GM11168 (cell line): ENCODE measurements around the gene BAHCC1.

Experiments used
- in situ Hi-C: fragments of 300-500 bp; cut with MboI; formaldehyde crosslinking; loops from one replicate; pipeline ENCODE4 v1.12.0; 2022; ENCODE audit warnings: low sequenced_read_pairs; ENCODE audit not compliant: unreplicated experiment

BAHCC1 gene

GRCh38 chr17:81366648-81367047, 28.6 kb upstream of the BAHCC1 start:
- in situ Hi-C loops, result no loop called here

GRCh38 chr17:81367171-81367570, 28.1 kb upstream of the BAHCC1 start:
- in situ Hi-C loops, result no loop called here

GRCh38 chr17:81368161-81369022, 26.9 kb upstream of the BAHCC1 start:
- in situ Hi-C loops, result no loop called here

GRCh38 chr17:81370294-81370693, 25.0 kb upstream of the BAHCC1 start:
- in situ Hi-C loops, result no loop called here

- in situ Hi-C loops, result no loop called here
These were observed 23.1 kb upstream of the BAHCC1 start for GRCh38 chr17:81371910-81372760.

- in situ Hi-C loops, result no loop called here
These were observed 21.6 kb upstream of the BAHCC1 start for GRCh38 chr17:81373536-81374160.

GRCh38 chr17:81374890-81375289, 20.4 kb upstream of the BAHCC1 start:
- in situ Hi-C loops, result no loop called here

GRCh38 chr17:81376946-81377714, 18.1 kb upstream of the BAHCC1 start:
- in situ Hi-C loops, result no loop called here

- in situ Hi-C loops, result no loop called here
These were observed 16.2 kb upstream of the BAHCC1 start for GRCh38 chr17:81378941-81379511.

GRCh38 chr17:81379523-81379942, 15.7 kb upstream of the BAHCC1 start:
- in situ Hi-C loops, result no loop called here

- in situ Hi-C loops, result no loop called here
These were observed 15.1 kb upstream of the BAHCC1 start for GRCh38 chr17:81380131-81380530.

GRCh38 chr17:81380666-81381518, 14.4 kb upstream of the BAHCC1 start:
- in situ Hi-C loops, result no loop called here

- in situ Hi-C loops, result no loop called here
These were observed 13.4 kb upstream of the BAHCC1 start for GRCh38 chr17:81381632-81382577.

GRCh38 chr17:81382851-81383250, 12.4 kb upstream of the BAHCC1 start:
- in situ Hi-C loops, result no loop called here

- in situ Hi-C loops, result no loop called here
These were observed 11.5 kb upstream of the BAHCC1 start for GRCh38 chr17:81383504-81384421.

- in situ Hi-C loops, result no loop called here
These were observed 10.3 kb upstream of the BAHCC1 start for GRCh38 chr17:81384929-81385319.
